ENCODE results near the gene ST3GAL4.

The ST3GAL4 gene

DNA sequence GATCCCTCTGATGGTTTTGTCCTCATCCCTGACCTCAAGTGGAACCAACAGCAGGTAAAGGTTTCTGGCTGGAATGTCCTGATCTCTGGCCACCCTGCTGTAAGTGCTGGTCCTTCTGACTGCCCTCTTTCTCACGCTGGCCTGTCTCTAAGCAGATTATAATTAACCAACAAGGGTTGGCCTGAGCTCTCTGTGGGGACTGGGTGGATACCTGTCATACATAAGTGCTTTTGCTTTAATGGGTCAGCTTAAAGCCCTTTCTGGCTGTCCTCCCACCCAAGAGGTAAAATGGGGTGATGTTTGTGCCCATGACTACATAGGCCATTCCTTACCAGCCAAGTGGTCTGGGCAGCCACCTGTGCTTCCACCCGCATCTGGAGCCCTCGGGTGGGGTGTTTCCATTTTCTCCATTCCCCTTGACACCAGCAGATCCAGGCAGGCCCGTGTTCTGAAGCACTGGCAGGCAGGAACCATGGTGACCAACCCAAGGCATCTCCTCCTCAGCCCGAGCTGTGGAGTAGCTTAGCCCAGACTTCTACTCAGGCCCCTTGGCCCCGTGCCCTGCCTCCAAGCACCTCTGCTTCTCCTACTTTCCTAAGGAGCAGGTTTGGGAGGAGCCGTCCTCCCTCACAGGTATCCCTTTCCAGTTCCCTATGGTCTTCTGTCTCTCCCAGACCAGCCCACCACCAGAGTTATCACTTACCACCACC is 17.0 kb upstream of the ST3GAL4 start:
- DNase-seq (ENCODE audit: low read depth, low spot score) = no peak
- Histone ChIP-seq H3K9me3 (ENCODE audit: control insufficient read depth, insufficient read depth, low read length) (no peaks in the 10 kb centered on the region), H3K27ac (ENCODE audit: low read length) (no peak overlapping the region), H3K27me3 (ENCODE audit: control insufficient read depth, insufficient read depth, low read length) (no peaks in the 10 kb centered on the region), H3K4me1 (ENCODE audit: control insufficient read depth, insufficient read depth, low read length) (peaks cover 2% of the 10 kb centered on the region; the same call in 1 of the 2 replicates), H3K36me3 (ENCODE audit: control insufficient read depth, insufficient read depth, low read length) (peaks cover 2% of the 10 kb centered on the region; the same call in 1 of the 2 replicates), H3K4me3 (ENCODE audit: low read length) (no peak overlapping the region)
- no CpG with 5 or more reads among the region's 7 CpGs for WGBS (ENCODE audit: insufficient coverage, insufficient read length)

DNA sequence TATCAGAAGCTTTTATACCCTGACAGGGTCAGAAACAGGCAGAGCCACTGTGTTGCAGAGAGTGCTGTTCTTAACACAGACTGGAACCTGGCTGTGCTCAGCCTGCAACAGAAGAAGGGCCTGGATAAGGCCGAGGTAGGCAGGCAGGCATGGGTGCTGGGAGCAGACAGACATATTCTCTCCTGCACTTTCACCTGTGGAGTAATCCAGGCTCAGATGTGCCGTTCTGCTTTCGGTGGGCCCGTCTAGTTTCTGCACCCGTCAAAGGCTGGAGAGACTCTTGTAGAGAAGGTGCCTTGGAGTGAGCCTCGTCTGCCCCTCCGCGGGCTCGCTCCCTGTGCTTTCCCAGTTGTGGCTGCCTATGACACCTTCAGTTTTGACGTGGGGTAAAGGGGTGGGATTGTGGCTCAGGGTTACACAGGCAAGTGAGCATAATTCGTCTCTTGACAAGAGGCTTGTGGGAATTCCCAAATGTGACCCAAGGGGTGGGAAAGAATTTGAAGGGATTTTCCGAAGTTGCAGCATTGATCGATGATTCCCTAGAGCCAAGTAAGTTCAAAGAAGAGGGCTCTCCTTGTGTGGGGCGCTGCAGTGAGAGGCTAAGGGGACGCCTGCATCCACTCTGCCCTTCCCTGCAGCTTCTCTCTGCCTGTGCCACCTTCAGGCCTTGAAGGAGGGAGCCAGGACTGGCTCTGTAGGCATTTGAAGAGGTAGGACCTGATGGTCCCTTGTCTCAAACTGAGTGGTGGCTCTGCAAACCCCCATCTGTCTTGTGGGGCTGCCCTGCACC is 16.2 kb upstream of the ST3GAL4 start:
- no CpG with 5 or more reads among the region's 15 CpGs for WGBS (ENCODE audit: insufficient coverage, insufficient read length)

DNA sequence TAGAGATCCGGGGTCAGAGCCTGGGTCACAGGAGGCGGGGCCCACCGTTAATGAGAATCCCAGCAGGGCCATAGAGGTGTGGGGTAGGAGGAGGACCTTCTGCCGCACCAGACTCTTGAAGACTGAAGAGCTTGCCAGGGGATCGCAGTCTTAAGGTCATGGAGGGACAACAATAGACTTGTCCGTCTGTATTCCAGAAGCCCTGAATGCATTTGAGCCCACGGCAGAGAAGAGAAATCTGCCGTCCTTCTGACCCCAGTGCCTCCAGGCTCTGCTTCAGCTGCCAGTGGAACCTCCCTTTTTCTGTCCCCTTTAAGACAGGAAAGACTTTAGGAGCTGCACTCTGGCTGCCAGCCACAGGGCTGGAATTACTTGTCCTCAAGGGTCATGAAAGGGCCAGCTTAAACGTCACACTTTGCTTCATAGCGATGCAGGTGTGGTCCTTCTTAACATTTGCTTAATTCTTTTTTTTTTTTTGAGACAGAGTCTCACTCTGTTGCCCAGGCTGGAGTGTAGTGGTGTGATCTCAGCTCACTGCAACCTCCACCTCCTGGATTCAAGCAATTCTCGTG is 15.5 kb upstream of the ST3GAL4 start:
- no peak overlapping the region for H3K27ac ChIP-seq (ENCODE audit: low read length)
- H3K9me3 ChIP-seq (ENCODE audit: control insufficient read depth, insufficient read depth, low read length) = no peaks in the 10 kb centered on the region
- peaks cover 4% of the 10 kb centered on the region; the same call in 1 of the 2 replicates for H3K36me3 ChIP-seq (ENCODE audit: control insufficient read depth, insufficient read depth, low read length)
- no peaks in the 10 kb centered on the region for H3K27me3 ChIP-seq (ENCODE audit: control insufficient read depth, insufficient read depth, low read length)
- WGBS (ENCODE audit: insufficient coverage, insufficient read length) = no CpG with 5 or more reads among the region's 11 CpGs
- no peak overlapping the region for H3K4me3 ChIP-seq (ENCODE audit: low read length)
- no peak for DNase-seq (ENCODE audit: low read depth, low spot score)
- H3K4me1 ChIP-seq (ENCODE audit: control insufficient read depth, insufficient read depth, low read length) = peaks cover 2% of the 10 kb centered on the region; the same call in 1 of the 2 replicates

More for the DNA sequence above, 16.2 kb upstream of the ST3GAL4 start:
- no peaks in the 10 kb centered on the region for H3K27me3 ChIP-seq (ENCODE audit: control insufficient read depth, insufficient read depth, low read length)
- peaks cover 4% of the 10 kb centered on the region; the same call in 1 of the 2 replicates for H3K36me3 ChIP-seq (ENCODE audit: control insufficient read depth, insufficient read depth, low read length)
- no peak for DNase-seq (ENCODE audit: low read depth, low spot score)
- no peaks in the 10 kb centered on the region for H3K9me3 ChIP-seq (ENCODE audit: control insufficient read depth, insufficient read depth, low read length)
- no peak overlapping the region for H3K4me3 ChIP-seq (ENCODE audit: low read length)
- no peak overlapping the region for H3K27ac ChIP-seq (ENCODE audit: low read length)
- peaks cover 2% of the 10 kb centered on the region; the same call in 1 of the 2 replicates for H3K4me1 ChIP-seq (ENCODE audit: control insufficient read depth, insufficient read depth, low read length)

DNA sequence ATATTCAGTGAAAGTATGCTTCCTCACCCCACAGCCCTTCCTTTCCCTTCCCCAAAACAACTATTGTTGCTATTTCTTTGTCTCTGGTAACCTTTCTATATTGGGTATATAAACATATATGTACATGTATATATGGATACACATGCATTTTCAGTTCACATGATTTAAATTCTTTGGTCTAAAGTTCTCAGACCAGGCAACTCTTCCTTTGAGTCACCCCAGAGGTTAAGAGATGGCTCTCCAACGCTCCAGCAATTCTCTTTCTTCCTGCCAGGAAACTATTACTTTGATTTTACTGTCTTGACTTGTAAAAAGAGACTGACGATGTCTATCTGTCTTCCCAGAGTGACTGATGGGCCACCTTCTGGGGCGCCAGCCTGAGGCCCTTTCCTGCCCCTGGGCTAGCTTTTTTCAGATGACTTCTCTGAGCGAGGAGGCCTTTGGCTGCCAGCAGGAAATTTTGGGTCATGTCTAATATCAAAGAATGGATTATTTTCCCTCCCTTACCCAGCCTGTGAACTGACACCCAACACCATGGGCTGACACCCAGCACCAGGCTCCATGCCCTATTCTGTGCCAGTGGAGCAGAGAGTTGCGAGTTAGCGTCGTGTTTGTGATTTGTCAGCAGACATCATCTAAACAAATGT is 14.4 kb upstream of the ST3GAL4 start:
- Histone ChIP-seq H3K4me3 (ENCODE audit: low read length) (no peak overlapping the region), H3K9me3 (ENCODE audit: control insufficient read depth, insufficient read depth, low read length) (no peaks in the 10 kb centered on the region), H3K27me3 (ENCODE audit: control insufficient read depth, insufficient read depth, low read length) (no peaks in the 10 kb centered on the region), H3K4me1 (ENCODE audit: control insufficient read depth, insufficient read depth, low read length) (peaks cover 4% of the 10 kb centered on the region), H3K36me3 (ENCODE audit: control insufficient read depth, insufficient read depth, low read length) (peaks cover 6% of the 10 kb centered on the region; the same call in 1 of the 2 replicates), H3K27ac (ENCODE audit: low read length) (no peak overlapping the region)
- DNase-seq (ENCODE audit: low read depth, low spot score) = no peak
- no CpG with 5 or more reads among the region's 7 CpGs for WGBS (ENCODE audit: insufficient coverage, insufficient read length)

DNA sequence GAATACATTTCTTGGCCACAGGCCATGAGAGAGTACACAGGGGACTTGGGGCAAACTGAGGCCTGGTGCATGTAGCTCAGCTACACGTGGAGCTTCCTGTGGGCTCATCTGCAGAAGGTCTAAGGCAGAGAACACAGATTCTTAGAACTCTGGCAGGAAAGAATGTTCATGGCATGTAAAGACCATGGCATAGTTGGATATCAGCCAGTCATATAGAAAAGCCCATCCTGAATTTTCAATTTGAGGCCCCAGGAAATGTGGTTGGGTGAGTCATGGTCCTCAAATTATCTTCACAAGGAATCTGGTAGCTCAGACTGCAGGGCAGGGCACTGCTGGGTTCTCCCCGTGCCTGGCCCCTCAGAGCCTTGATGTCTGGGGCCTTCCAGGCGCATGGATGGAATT is 13.7 kb upstream of the ST3GAL4 start:
- no CpG with 5 or more reads among the region's 3 CpGs for WGBS (ENCODE audit: insufficient coverage, insufficient read length)
- H3K4me1 ChIP-seq (ENCODE audit: control insufficient read depth, insufficient read depth, low read length) = peaks cover 6% of the 10 kb centered on the region
- DNase-seq (ENCODE audit: low read depth, low spot score) = no peak
- H3K9me3 ChIP-seq (ENCODE audit: control insufficient read depth, insufficient read depth, low read length) = no peaks in the 10 kb centered on the region
- peaks cover 6% of the 10 kb centered on the region; the same call in 1 of the 2 replicates for H3K36me3 ChIP-seq (ENCODE audit: control insufficient read depth, insufficient read depth, low read length)
- H3K4me3 ChIP-seq (ENCODE audit: low read length) = no peak overlapping the region
- H3K27ac ChIP-seq (ENCODE audit: low read length) = no peak overlapping the region
- no peaks in the 10 kb centered on the region for H3K27me3 ChIP-seq (ENCODE audit: control insufficient read depth, insufficient read depth, low read length)

DNA sequence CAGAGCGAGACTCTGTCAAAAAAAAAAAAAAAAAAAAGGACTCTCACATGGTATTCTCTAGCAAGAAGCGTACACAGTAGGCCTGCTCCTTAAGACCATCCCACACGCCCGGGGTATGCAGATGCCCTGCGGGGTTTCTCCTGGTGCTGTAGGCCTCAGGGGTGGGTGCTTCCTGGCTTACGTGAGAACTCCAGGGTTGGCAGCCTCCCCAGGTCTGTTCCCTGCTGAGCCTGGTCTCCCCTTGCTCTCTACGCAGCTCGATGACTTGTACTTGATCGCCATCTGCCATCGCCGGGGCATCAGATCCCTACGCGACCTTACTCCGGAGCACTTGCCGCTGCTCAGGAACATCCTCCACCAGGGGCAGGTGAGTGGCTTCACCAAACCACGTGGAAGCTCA is 12.4 kb upstream of the ST3GAL4 start:
- peaks cover 7% of the 10 kb centered on the region for H3K4me1 ChIP-seq (ENCODE audit: control insufficient read depth, insufficient read depth, low read length)
- H3K4me3 ChIP-seq (ENCODE audit: low read length) = no peak overlapping the region
- no peak for DNase-seq (ENCODE audit: low read depth, low spot score)
- H3K9me3 ChIP-seq (ENCODE audit: control insufficient read depth, insufficient read depth, low read length) = no peaks in the 10 kb centered on the region
- peaks cover 6% of the 10 kb centered on the region; the same call in 1 of the 2 replicates for H3K36me3 ChIP-seq (ENCODE audit: control insufficient read depth, insufficient read depth, low read length)
- WGBS (ENCODE audit: insufficient coverage, insufficient read length) = no CpG with 5 or more reads among the region's 16 CpGs
- no peak overlapping the region for H3K27ac ChIP-seq (ENCODE audit: low read length)
- no peaks in the 10 kb centered on the region for H3K27me3 ChIP-seq (ENCODE audit: control insufficient read depth, insufficient read depth, low read length)

DNA sequence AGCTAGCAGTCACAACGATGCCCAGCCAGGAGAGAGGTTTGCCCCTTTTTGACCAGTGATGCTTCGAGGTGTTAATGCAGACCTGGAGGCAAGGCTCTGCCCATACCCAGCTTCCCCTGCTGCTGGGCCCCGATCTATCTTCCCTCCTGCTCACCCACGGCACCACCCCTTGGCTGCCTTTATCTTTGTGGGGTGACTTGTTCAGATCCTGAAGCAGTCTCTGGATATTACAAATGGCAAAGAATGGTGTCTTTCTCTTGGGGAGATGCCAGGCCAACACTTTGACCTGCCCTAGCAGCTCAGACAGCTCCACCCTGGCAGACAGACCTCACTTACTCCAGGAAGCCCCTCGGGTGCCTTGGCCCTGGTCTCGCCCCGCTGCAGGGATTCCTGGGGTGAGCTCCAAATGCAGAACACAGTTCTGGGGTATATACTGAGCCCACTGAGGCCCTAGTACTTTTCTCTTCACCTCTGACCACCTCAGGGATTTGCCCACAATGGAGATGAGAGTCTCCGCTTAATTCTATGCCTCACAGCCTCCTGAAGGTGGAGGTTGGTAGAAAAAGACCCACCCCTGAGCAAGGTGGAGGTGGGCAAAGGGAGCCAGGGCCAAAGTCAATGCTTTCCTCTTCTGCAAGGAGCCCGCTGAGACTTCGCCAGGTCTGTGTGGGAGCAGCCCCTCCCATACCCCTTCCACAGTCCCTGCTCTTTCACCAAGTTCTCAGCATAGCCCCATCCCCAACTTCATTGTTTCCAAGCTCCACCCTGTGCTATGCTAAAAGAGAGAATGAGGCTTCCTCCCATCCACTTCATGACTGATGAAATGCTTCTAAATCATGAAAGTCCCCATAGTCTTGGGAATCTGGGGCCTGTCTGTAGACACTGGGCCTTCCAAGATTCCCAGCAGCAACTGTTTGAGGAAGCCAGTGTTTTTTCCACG is 11.1 kb upstream of the ST3GAL4 start:
- WGBS (ENCODE audit: insufficient coverage, insufficient read length) = no CpG with 5 or more reads among the region's 11 CpGs
- Histone ChIP-seq H3K9me3 (ENCODE audit: control insufficient read depth, insufficient read depth, low read length) (no peaks in the 10 kb centered on the region), H3K27ac (ENCODE audit: low read length) (no peak overlapping the region), H3K4me1 (ENCODE audit: control insufficient read depth, insufficient read depth, low read length) (peaks cover 7% of the 10 kb centered on the region), H3K4me3 (ENCODE audit: low read length) (no peak overlapping the region), H3K36me3 (ENCODE audit: control insufficient read depth, insufficient read depth, low read length) (peaks cover 6% of the 10 kb centered on the region; the same call in 1 of the 2 replicates), H3K27me3 (ENCODE audit: control insufficient read depth, insufficient read depth, low read length) (no peaks in the 10 kb centered on the region)
- DNase-seq (ENCODE audit: low read depth, low spot score) = no peak

DNA sequence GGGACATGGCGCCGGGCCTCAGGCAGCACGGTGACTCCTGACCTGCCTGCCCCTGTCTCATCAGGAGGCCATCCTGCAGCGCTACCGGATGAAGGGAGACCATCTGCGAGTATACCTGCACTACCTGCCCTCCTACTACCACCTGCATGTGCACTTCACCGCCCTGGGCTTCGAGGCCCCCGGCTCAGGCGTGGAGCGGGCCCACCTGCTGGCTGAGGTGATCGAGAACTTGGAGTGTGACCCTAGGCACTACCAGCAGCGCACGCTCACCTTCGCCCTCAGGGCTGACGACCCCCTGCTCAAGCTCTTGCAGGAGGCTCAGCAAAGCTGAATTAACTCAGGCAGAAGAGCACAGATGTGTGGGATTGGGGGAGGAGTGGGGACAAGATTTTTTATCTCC is 10.2 kb upstream of the ST3GAL4 start:
- no peak for DNase-seq (ENCODE audit: low read depth, low spot score)
- H3K27me3 ChIP-seq (ENCODE audit: control insufficient read depth, insufficient read depth, low read length) = no peaks in the 10 kb centered on the region
- no peaks in the 10 kb centered on the region for H3K9me3 ChIP-seq (ENCODE audit: control insufficient read depth, insufficient read depth, low read length)
- no peak overlapping the region for H3K4me3 ChIP-seq (ENCODE audit: low read length)
- H3K4me1 ChIP-seq (ENCODE audit: control insufficient read depth, insufficient read depth, low read length) = peaks cover 7% of the 10 kb centered on the region
- no peak overlapping the region for H3K27ac ChIP-seq (ENCODE audit: low read length)
- no CpG with 5 or more reads among the region's 16 CpGs for WGBS (ENCODE audit: insufficient coverage, insufficient read length)
- H3K36me3 ChIP-seq (ENCODE audit: control insufficient read depth, insufficient read depth, low read length) = peaks cover 6% of the 10 kb centered on the region; the same call in 1 of the 2 replicates

DNA sequence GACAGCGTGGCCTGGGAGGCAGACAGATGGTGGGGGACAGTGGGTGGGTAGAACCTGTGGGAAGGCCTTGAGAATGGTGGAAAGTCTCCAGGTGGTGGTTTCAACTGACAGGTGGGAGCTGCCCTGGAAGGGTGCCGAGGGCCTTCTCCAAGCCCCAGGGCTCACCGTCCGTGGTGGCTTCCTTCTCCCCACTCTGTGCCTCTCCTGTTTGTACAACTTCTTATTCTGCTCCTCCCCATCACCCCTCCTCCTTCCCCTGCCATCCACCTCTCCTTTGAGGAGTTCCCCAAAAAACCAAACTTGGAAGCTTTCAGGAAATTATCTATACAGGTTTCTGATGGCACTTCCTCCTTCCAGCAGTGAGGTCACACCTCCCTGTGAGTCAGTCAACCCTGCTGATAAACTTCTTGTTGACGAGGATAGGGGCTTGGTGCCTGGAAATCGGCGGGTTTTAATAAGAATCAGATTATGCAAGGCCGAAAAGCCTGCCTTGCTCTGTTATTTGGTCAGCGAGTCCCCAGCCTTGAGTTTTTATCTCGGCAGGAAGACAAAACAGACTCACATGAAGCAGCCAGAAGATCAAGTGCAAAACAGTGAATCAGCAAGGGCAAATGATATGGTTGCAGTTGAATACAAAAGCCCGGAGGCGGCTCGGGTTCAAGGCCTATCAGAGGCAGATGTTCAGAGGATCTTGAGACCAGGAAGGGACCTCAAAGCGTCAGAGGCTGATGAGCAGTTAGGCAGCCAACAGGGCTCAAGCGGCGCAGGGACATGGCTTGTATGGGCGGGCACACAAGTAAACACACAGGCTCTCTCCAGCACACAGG is 9.5 kb upstream of the ST3GAL4 start:
- H3K27me3 ChIP-seq (ENCODE audit: control insufficient read depth, insufficient read depth, low read length) = no peaks in the 10 kb centered on the region
- peaks cover 6% of the 10 kb centered on the region; the same call in 1 of the 2 replicates for H3K36me3 ChIP-seq (ENCODE audit: control insufficient read depth, insufficient read depth, low read length)
- no peak overlapping the region for H3K4me3 ChIP-seq (ENCODE audit: low read length)
- WGBS (ENCODE audit: insufficient coverage, insufficient read length) = no CpG with 5 or more reads among the region's 17 CpGs
- no peak overlapping the region for H3K27ac ChIP-seq (ENCODE audit: low read length)
- H3K4me1 ChIP-seq (ENCODE audit: control insufficient read depth, insufficient read depth, low read length) = peaks cover 7% of the 10 kb centered on the region
- no peak for DNase-seq (ENCODE audit: low read depth, low spot score)
- H3K9me3 ChIP-seq (ENCODE audit: control insufficient read depth, insufficient read depth, low read length) = no peaks in the 10 kb centered on the region
